Common myeloid progenitor, CD34-positive (primary cell): ENCODE data around the gene TENM4.
A peak's percentile ranks its signal among the peaks of the same experiment; 100 is the strongest.

Experiments
- CTCF ChIA-PET: fragments of 350-600 bp; sonication (Branson Sonifier 250); formaldehyde crosslinking; loops from one replicate; lab custom pipeline; 2021; ENCODE audit warnings: antibody characterized with exemption; lab: Charles Lee
- POLR2A ChIA-PET: fragments of 350-600 bp; sonication (Branson Sonifier 250); formaldehyde crosslinking; loops from one replicate; lab custom pipeline; 2021; ENCODE audit warnings: antibody characterized with exemption; lab: Charles Lee
- DNase-seq, 3 donors: peaks; one replicate each; pipeline versions ENCODE4 v3.0.0 to v3.0.0-alpha.2; 2013
- H3K27ac ChIP-seq, 2 experiments: 1 replicate in 1 of 2; 2 replicates in 1 of 2; pipeline ENCODE4 v1.7.0; 2013; ENCODE audit warnings: inconsistent platforms in 2 of 2, low read length in 2 of 2, mild to moderate bottlenecking in 2 of 2, low read depth in 1 of 2, moderate library complexity in 1 of 2; ENCODE audit not compliant: severe bottlenecking in 2 of 2, insufficient read depth in 1 of 2, poor library complexity in 1 of 2
- H3K27me3 ChIP-seq, 5 experiments: replicated peaks in 2 of 5; 1 replicate in 3 of 5; 2 replicates in 2 of 5; pipeline versions ENCODE4 v1.6.1 to v1.7.0; 2013; ENCODE audit warnings: low read length in 4 of 5, mild to moderate bottlenecking in 2 of 5, moderate library complexity in 2 of 5, inconsistent platforms in 1 of 5; ENCODE audit not compliant: insufficient read depth in 5 of 5, control insufficient read depth in 4 of 5
- H3K36me3 ChIP-seq, 4 experiments: 1 replicate in 2 of 4; 2 replicates in 2 of 4; pipeline versions ENCODE4 v1.6.1 to v1.7.0; 2013; ENCODE audit warnings: low read length in 3 of 4, control low read depth in 1 of 4, mild to moderate bottlenecking in 1 of 4; ENCODE audit not compliant: control insufficient read depth in 4 of 4, insufficient read depth in 4 of 4
- H3K4me1 ChIP-seq, 4 experiments: 1 replicate in 3 of 4; 2 replicates in 1 of 4; pipeline versions ENCODE4 v1.6.1 to v1.7.1; 2013; ENCODE audit warnings: low read length in 3 of 4, mild to moderate bottlenecking in 3 of 4, control low read depth in 1 of 4, inconsistent platforms in 1 of 4, moderate library complexity in 1 of 4; ENCODE audit not compliant: control insufficient read depth in 4 of 4, insufficient read depth in 4 of 4; ENCODE audit errors: control extremely low read depth in 1 of 4
- H3K4me3 ChIP-seq, 7 experiments: 1 replicate in 4 of 7; 2 replicates in 3 of 7; pipeline versions ENCODE4 v1.5.1 to v1.7.0; 2013; ENCODE audit warnings: mild to moderate bottlenecking in 7 of 7, low read length in 6 of 7, moderate library complexity in 6 of 7, inconsistent platforms in 2 of 7, low read depth in 2 of 7, control low read depth in 1 of 7; ENCODE audit not compliant: insufficient read depth in 4 of 7, control insufficient read depth in 1 of 7; ENCODE audit errors: extremely low read depth in 1 of 7
- H3K9me3 ChIP-seq, 5 experiments: 1 replicate in 4 of 5; 2 replicates in 1 of 5; pipeline versions ENCODE4 v1.6.1 to v1.7.1; 2013; ENCODE audit warnings: low read length in 4 of 5, mild to moderate bottlenecking in 2 of 5, inconsistent platforms in 1 of 5, low read depth in 1 of 5, moderate library complexity in 1 of 5; ENCODE audit not compliant: control insufficient read depth in 4 of 5, insufficient read depth in 2 of 5; ENCODE audit errors: control extremely low read depth in 1 of 5
- WGBS: methylation state at CpG from one replicate; pipeline ENCODE4 v1.1.5; 2013; ENCODE audit not compliant: insufficient coverage; 5-methylcytosine and 5-hydroxymethylcytosine counted together

TENM4 gene

DNA sequence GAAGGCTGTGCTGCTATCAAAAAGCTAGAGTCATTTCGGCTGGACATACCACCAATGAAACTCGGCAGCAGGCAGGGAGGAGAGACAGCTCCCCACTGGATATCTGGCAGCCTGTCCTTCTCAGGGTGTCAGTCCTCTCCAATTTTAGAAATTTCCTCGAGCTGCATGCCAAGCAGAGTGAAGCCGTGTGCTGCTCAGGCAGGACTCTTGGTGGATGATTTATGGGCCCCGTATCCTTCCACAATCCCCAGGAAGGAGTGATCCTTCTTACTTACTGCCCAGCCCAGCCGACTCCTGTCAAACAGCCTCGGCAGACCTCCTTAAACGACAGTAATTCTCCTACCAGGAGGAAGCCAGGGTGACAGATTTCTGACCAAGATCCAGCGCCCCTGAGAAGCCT is 410.4 kb downstream of the TENM4 start:
- H3K9me3 ChIP-seq: no peaks in the 10 kb centered on the region
- ChIA-PET POLR2A (no interaction called here), CTCF (interaction anchor here (1.3 kb wide), 1 partner anchor 12 kb away, joined by 4 read pairs; no protein-coding TSS in a partner anchor)
- no peak overlapping the region for H3K27ac ChIP-seq
- WGBS: 11% methylated on average over 5 of the region's 9 CpGs
- peaks cover 0 to 12% (median 6%) of the 10 kb centered on the region in 4 experiments for H3K4me1 ChIP-seq
- DNase-seq: no peak
- no peaks in the 10 kb centered on the region for H3K36me3 ChIP-seq
- H3K27me3 ChIP-seq: peaks cover 2 to 96% (median 64%) of the 10 kb centered on the region in 5 experiments
- H3K4me3 ChIP-seq: no peak overlapping the region

DNA sequence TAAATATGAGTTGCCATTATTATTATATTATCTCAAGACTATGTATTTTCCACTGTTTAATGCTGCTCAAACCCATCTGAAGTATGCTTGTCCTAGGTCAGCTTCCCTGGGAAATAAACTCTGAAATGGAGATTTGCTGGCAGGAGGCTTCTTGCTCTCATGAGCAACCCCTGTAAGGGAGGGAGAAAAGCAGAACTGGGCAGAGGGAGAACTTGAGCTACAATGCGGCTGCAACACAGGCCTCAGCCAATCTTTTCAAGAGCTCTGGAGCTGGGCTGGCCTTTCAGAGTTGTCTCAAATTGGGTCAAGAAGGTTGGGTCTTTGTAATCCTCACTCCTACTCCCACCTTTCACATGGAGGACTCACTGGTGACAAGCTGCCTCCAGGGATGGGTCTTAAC is 412.6 kb downstream of the TENM4 start:
- WGBS: no CpG with 5 or more reads among the region's 1 CpG

DNA sequence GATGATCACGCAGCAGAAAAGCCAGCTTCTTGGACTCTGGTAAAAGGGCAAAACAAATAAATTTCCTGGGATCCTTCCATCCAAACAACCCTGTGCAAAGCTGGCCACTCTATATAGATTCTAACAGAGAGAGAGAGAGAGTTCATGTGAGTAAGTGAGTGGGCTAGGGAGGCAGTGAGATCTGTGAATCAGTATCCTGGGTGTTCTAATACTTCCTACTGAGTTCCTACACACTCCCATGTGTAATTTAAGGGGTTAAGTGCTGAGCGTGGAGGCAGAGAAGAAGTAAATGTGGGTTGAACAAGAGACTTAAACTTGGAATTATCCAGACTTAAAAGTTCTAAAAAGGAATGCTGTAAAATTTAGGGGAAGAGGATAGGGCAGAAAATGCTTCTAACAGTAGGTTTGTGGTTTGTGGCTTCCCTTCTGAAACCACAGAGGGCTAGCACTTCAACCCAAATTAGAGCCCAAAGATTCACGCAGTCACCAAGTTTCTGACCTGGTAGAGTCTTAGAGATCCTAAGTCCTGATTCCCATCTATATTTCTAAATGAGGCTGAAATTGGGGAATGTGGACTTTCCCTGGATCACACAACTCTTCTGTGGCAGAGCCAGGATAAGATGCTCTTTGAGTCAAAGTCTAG is 413.9 kb downstream of the TENM4 start:
- H3K27ac ChIP-seq: no peak overlapping the region
- POLR2A ChIA-PET: interaction anchor here (0.5 kb wide), 1 partner anchor 28 kb away, joined by 4 read pairs; no protein-coding TSS in a partner anchor
- CTCF ChIA-PET: no interaction called here
- H3K36me3 ChIP-seq: no peaks in the 10 kb centered on the region
- no peaks in the 10 kb centered on the region for H3K9me3 ChIP-seq
- DNase-seq: peak; percentile 25 to 70 (median 63)
- no peak overlapping the region for H3K4me3 ChIP-seq
- H3K4me1 ChIP-seq: peaks cover 0 to 12% (median 6%) of the 10 kb centered on the region in 4 experiments
- WGBS: 0% methylated on average over 2 of the region's 3 CpGs
- peaks cover 2 to 95% (median 61%) of the 10 kb centered on the region in 5 experiments for H3K27me3 ChIP-seq

More for the DNA sequence above, 412.6 kb downstream of the TENM4 start:
- POLR2A ChIA-PET: no interaction called here
- Histone ChIP-seq H3K4me1 (peaks cover 0 to 12% (median 6%) of the 10 kb centered on the region in 4 experiments), H3K27me3 (peaks cover 2 to 97% (median 61%) of the 10 kb centered on the region in 5 experiments), H3K9me3 (no peaks in the 10 kb centered on the region), H3K4me3 (no peak overlapping the region), H3K36me3 (no peaks in the 10 kb centered on the region), H3K27ac (no peak overlapping the region)
- DNase-seq: peak in 2 of 3 donors; percentile 22 to 36
- CTCF ChIA-PET: no interaction called here

DNA sequence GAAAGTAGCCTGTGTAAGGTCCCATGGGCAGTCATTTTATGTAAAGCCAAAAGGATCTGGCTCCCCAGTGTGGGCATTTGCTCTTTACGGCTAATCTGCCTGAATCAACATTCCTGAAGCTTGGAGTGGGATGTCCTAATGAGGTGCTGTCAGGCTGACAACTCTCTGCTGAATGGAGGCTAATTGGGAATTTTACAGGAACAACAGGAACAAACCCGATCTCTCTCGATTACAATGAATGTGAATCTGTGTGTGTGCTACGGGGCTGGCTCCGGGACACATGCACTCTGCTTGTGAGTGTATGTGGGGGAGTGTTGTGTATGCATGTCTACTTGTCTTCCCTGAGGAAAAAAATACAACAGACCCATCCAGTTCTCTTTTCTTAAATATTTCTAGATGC is 415.2 kb downstream of the TENM4 start:
- CTCF ChIA-PET: interaction anchor here (1.2 kb wide), 1 partner anchor 12 kb away, joined by 3 read pairs; no protein-coding TSS in a partner anchor
- no peak overlapping the region for H3K27ac ChIP-seq
- 67% methylated on average over 1 of the region's 5 CpGs for WGBS
- DNase-seq: no peak
- peaks cover 0 to 95% (median 64%) of the 10 kb centered on the region in 5 experiments for H3K27me3 ChIP-seq
- H3K36me3 ChIP-seq: no peaks in the 10 kb centered on the region
- H3K4me3 ChIP-seq: no peak overlapping the region
- POLR2A ChIA-PET: no interaction called here
- peaks cover 0 to 12% (median 6%) of the 10 kb centered on the region in 4 experiments for H3K4me1 ChIP-seq
- H3K9me3 ChIP-seq: peaks cover 0 to 2% (median 0%) of the 10 kb centered on the region in 5 experiments

DNA sequence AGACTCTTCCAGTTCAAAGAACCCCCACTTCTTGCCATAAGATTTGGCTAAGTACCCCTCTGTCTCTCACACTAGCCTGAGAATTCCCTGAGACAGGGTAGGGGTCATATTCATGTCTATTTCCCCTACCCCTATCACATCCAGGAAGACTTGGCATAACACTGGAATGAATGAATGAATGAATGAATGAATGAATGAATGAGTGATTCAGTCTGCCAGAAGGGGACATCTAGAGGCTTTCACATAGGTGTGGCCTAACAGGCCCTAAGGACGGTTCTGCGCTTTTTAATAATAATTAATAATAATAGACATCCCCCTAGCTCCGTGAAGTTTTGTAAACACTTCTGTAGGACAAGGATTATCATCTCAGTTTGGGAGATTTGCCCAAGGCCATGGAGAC is 415.7 kb downstream of the TENM4 start:
- POLR2A ChIA-PET: no interaction called here

DNA sequence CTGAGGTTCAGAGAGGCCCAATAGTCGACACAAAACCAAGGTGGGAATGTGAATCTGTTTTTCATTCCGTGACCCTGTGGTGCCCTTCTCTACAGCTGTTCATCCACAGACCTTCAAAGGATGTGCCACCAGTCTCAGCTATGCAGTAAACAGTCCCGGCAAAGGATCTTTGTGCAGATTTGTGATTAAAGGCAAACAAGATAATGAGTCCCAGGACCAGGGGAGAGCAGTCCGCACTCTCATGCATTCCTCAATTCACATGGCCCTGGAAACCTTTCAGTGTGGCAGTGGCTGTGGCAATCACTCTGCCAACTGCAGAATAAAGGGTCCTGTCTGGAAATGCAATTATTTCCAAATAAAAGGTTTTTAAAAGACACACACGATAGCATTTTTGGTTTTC is 418.6 kb downstream of the TENM4 start:
- POLR2A ChIA-PET: no interaction called here
- peaks cover 0 to 96% (median 46%) of the 10 kb centered on the region in 5 experiments for H3K27me3 ChIP-seq
- WGBS: 85% methylated on average over 4 of the region's 5 CpGs
- H3K27ac ChIP-seq: no peak overlapping the region
- peaks cover 0 to 7% (median 6%) of the 10 kb centered on the region in 4 experiments for H3K4me1 ChIP-seq
- peaks cover 0 to 2% (median 0%) of the 10 kb centered on the region in 5 experiments for H3K9me3 ChIP-seq
- no peak for DNase-seq
- no peaks in the 10 kb centered on the region for H3K36me3 ChIP-seq
- no peak overlapping the region for H3K4me3 ChIP-seq
- CTCF ChIA-PET: no interaction called here

More for the DNA sequence above, 415.7 kb downstream of the TENM4 start:
- DNase-seq: no peak
- peaks cover 0 to 8% (median 6%) of the 10 kb centered on the region in 4 experiments for H3K4me1 ChIP-seq
- peaks cover 0 to 2% (median 0%) of the 10 kb centered on the region in 5 experiments for H3K9me3 ChIP-seq
- no peaks in the 10 kb centered on the region for H3K36me3 ChIP-seq
- peaks cover 0 to 95% (median 59%) of the 10 kb centered on the region in 5 experiments for H3K27me3 ChIP-seq
- no peak overlapping the region for H3K4me3 ChIP-seq
- WGBS: no CpG with 5 or more reads among the region's 3 CpGs
- no peak overlapping the region for H3K27ac ChIP-seq
- CTCF ChIA-PET: interaction anchor here (1.2 kb wide), 1 partner anchor 12 kb away, joined by 3 read pairs; no protein-coding TSS in a partner anchor

DNA sequence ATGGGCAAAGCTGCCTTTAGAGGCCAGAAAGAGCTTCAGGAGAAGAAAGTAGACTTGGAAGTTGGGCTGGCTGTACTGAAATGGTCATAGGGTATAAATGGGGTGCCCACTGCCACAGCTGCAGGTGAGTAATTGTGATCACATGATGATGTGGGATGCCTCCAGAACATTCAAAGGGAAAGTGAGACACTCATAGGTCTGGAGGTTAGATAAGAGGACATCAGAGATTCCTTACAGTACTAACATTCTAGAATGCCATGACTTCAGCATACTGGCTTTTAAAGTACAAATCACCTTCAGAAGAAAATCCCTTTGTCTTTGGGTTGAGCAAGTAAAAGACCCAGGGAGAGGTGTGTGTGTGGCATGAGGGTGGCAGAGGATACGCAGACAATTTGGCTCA is 419.2 kb downstream of the TENM4 start:
- no peak for DNase-seq
- Histone ChIP-seq H3K4me3 (no peak overlapping the region), H3K4me1 (peaks cover 0 to 1% (median under 1%) of the 10 kb centered on the region in 4 experiments), H3K27me3 (peaks cover 0 to 96% (median 42%) of the 10 kb centered on the region in 5 experiments), H3K36me3 (no peaks in the 10 kb centered on the region), H3K9me3 (peaks cover 0 to 2% (median 0%) of the 10 kb centered on the region in 5 experiments), H3K27ac (no peak overlapping the region)
- CTCF ChIA-PET: no interaction called here
- POLR2A ChIA-PET: no interaction called here
- 100% methylated on average over 1 of the region's 1 CpG for WGBS
